Loucy (cell line): ENCODE measurements around the gene CACNA2D3.

Experiments used
- H2AFZ ChIP-seq: fragments of 200-600 bp; sonication (generic); 2 replicates; pipeline ENCODE4 v1.6.0; 2016; ENCODE audit warnings: antibody characterized with exemption, mild to moderate bottlenecking, low read length, moderate library complexity
- H3F3A ChIP-seq: fragments of 200-600 bp; 2 replicates; pipeline ENCODE4 v1.6.0; 2016; ENCODE audit warnings: antibody characterized with exemption, low read depth, mild to moderate bottlenecking
- H3K27me3 ChIP-seq: fragments of 200-600 bp; sonication (generic); 2 replicates; pipeline ENCODE4 v1.6.1; 2014; ENCODE audit warnings: low read length, mild to moderate bottlenecking; ENCODE audit not compliant: insufficient read depth, poor library complexity, severe bottlenecking
- H3K36me3 ChIP-seq: fragments of 200-600 bp; sonication (generic); 2 replicates; pipeline ENCODE4 v1.6.1; 2016; ENCODE audit warnings: low read length; ENCODE audit not compliant: insufficient read depth
- H3K4me1 ChIP-seq: fragments of 200-600 bp; sonication (generic); 2 replicates; pipeline ENCODE4 v1.5.1; 2014; ENCODE audit warnings: low read length, mild to moderate bottlenecking; ENCODE audit not compliant: insufficient read depth, poor library complexity, severe bottlenecking
- H3K4me2 ChIP-seq: fragments of 200-600 bp; sonication (generic); 2 replicates; pipeline ENCODE4 v1.6.0; 2014; ENCODE audit warnings: antibody characterized with exemption, low read length, low read depth, mild to moderate bottlenecking; ENCODE audit not compliant: poor library complexity, severe bottlenecking
- H3K4me3 ChIP-seq: fragments of 200-600 bp; sonication (generic); 2 replicates; pipeline ENCODE4 v1.5.1; 2014; ENCODE audit warnings: low read length, mild to moderate bottlenecking, mixed read lengths; ENCODE audit not compliant: poor library complexity, severe bottlenecking
- H3K79me2 ChIP-seq: fragments of 200-600 bp; sonication (generic); 2 replicates; pipeline ENCODE4 v1.6.1; 2014; ENCODE audit warnings: low read length; ENCODE audit not compliant: insufficient read depth
- H3K9ac ChIP-seq: fragments of 200-600 bp; sonication (generic); 2 replicates; pipeline ENCODE4 v1.6.0; 2014; ENCODE audit warnings: mild to moderate bottlenecking, low read depth, low read length, moderate library complexity; ENCODE audit not compliant: poor library complexity, severe bottlenecking
- H3K9me2 ChIP-seq: fragments of 200-600 bp; sonication (generic); replicated peaks from 2 replicates; pipeline ENCODE4 v1.6.1; 2016; ENCODE audit warnings: low read depth, low read length, mixed read lengths
- H3K9me3 ChIP-seq: fragments of 200-600 bp; sonication (generic); 2 replicates; pipeline ENCODE4 v1.6.1; 2014; ENCODE audit warnings: mild to moderate bottlenecking, antibody characterized with exemption, low read length, low read depth; ENCODE audit not compliant: insufficient read depth
- H4K20me1 ChIP-seq: fragments of 200-600 bp; sonication (generic); 2 replicates; pipeline ENCODE4 v1.6.0; 2014; ENCODE audit warnings: antibody characterized with exemption, low read length, mild to moderate bottlenecking; ENCODE audit not compliant: insufficient read depth, poor library complexity, severe bottlenecking
- CTCF ChIP-seq: fragments of 200-600 bp; sonication (generic); conservative IDR thresholded peaks from 2 replicates; pipeline ENCODE4 v1.5.1; 2014; ENCODE audit warnings: mild to moderate bottlenecking, antibody characterized with exemption, low read length
- EZH2phosphoT487 ChIP-seq: fragments of 200-600 bp; IDR thresholded peaks from 2 replicates; pipeline ENCODE4 v1.6.1; 2018; ENCODE audit warnings: antibody characterized with exemption, mild to moderate bottlenecking, moderate library complexity, borderline replicate concordance

Gene CACNA2D3

GRCh38 chr3:54433846-54434245 is 311.5 kb downstream of the CACNA2D3 start:
- Histone ChIP-seq H3K4me1 (no peaks in the 10 kb centered on the region), H3K9me2 (no peaks in the 10 kb centered on the region), H3K79me2 (no peaks in the 10 kb centered on the region), H2AFZ (no peak overlapping the region), H3K4me3 (no peak overlapping the region), H3K36me3 (no peaks in the 10 kb centered on the region), H3K27me3 (no peaks in the 10 kb centered on the region), H3F3A (no peaks in the 10 kb centered on the region), H3K9me3 (no peaks in the 10 kb centered on the region), H4K20me1 (no peaks in the 10 kb centered on the region), H3K9ac (no peak overlapping the region), H3K4me2 (no peak overlapping the region)
- no peak for TF ChIP-seq EZH2phosphoT487
- TF ChIP-seq CTCF, result peak; percentile 44

GRCh38 chr3:54434756-54435155 is 312.4 kb downstream of the CACNA2D3 start:
- no peak overlapping the region for H3K4me2 ChIP-seq
- no peaks in the 10 kb centered on the region for H3K4me1 ChIP-seq
- H3K9ac ChIP-seq, result no peak overlapping the region
- H3K9me3 ChIP-seq, result no peaks in the 10 kb centered on the region
- no peaks in the 10 kb centered on the region for H3K9me2 ChIP-seq
- no peaks in the 10 kb centered on the region for H3K79me2 ChIP-seq
- no peak overlapping the region for H2AFZ ChIP-seq
- H3K4me3 ChIP-seq, result no peak overlapping the region
- no peaks in the 10 kb centered on the region for H3F3A ChIP-seq
- H3K27me3 ChIP-seq, result no peaks in the 10 kb centered on the region
- TF ChIP-seq CTCF, result no peak
- no peak for TF ChIP-seq EZH2phosphoT487
- no peaks in the 10 kb centered on the region for H4K20me1 ChIP-seq
- H3K36me3 ChIP-seq, result no peaks in the 10 kb centered on the region

- Histone ChIP-seq H3F3A (no peaks in the 10 kb centered on the region), H3K79me2 (no peaks in the 10 kb centered on the region), H3K4me1 (no peaks in the 10 kb centered on the region), H3K9me2 (no peaks in the 10 kb centered on the region), H3K9me3 (no peaks in the 10 kb centered on the region), H4K20me1 (no peaks in the 10 kb centered on the region), H3K9ac (no peak overlapping the region), H3K27me3 (no peaks in the 10 kb centered on the region), H3K4me2 (no peak overlapping the region), H3K36me3 (no peaks in the 10 kb centered on the region), H2AFZ (no peak overlapping the region), H3K4me3 (no peak overlapping the region)
- TF ChIP-seq CTCF (no peak), EZH2phosphoT487 (no peak)
Observed at GRCh38 chr3:54437271-54437670, 314.9 kb downstream of the CACNA2D3 start.
